Trophoblast cell (in vitro differentiated cells and primary cell): Measurements from ENCODE around the gene PRIM2.
A peak's percentile ranks its signal among the peaks of the same experiment; 100 is the strongest.
"Not testable (repeated sequence)": the region's sequence is repeated elsewhere in the genome, so short reads cannot be mapped to it uniquely, and the experiment has no call there.

Experiments used
- DNase-seq, 2 donors: peaks; one replicate each; pipeline ENCODE4 v3.0.0-alpha.2; 2016
- H2AFZ ChIP-seq: 2 replicates; pipeline ENCODE4 v1.6.1; 2013; ENCODE audit warnings: low read length, moderate library complexity, mild to moderate bottlenecking; ENCODE audit not compliant: insufficient read depth, poor library complexity
- H2AK5ac ChIP-seq: 2 replicates; pipeline ENCODE4 v1.6.1; 2013; ENCODE audit warnings: mild to moderate bottlenecking, low read length
- H2BK120ac ChIP-seq: 2 replicates; pipeline ENCODE4 v1.6.1; 2013; ENCODE audit warnings: low read length, mild to moderate bottlenecking, moderate library complexity; ENCODE audit not compliant: insufficient read depth, poor library complexity
- H2BK12ac ChIP-seq: 2 replicates; pipeline ENCODE4 v1.6.1; 2013; ENCODE audit warnings: mild to moderate bottlenecking, low read length, moderate library complexity
- H2BK5ac ChIP-seq: 2 replicates; pipeline ENCODE4 v1.6.1; 2013; ENCODE audit warnings: low read length, low read depth, moderate library complexity, mild to moderate bottlenecking; ENCODE audit not compliant: poor library complexity
- H3K14ac ChIP-seq: 2 replicates; pipeline ENCODE4 v1.6.1; 2013; ENCODE audit warnings: mild to moderate bottlenecking, low read length
- H3K18ac ChIP-seq: 2 replicates; pipeline ENCODE4 v1.6.1; 2013; ENCODE audit warnings: mild to moderate bottlenecking, low read length
- H3K23ac ChIP-seq: 2 replicates; pipeline ENCODE4 v1.6.1; 2013; ENCODE audit warnings: low read length
- H3K27ac ChIP-seq: 2 replicates; pipeline ENCODE4 v1.5.1; 2013; ENCODE audit warnings: low read depth, mild to moderate bottlenecking, inconsistent platforms, low read length, moderate library complexity
- H3K27me3 ChIP-seq: 2 replicates; pipeline ENCODE4 v1.6.1; 2013; ENCODE audit warnings: inconsistent platforms, mild to moderate bottlenecking, low read length, moderate library complexity; ENCODE audit not compliant: insufficient read depth
- H3K36me3 ChIP-seq, 2 experiments: 1 replicate in 1 of 2; 2 replicates in 1 of 2; pipeline ENCODE4 v1.6.1; 2013; ENCODE audit warnings: low read length in 2 of 2, mild to moderate bottlenecking in 2 of 2, moderate library complexity in 1 of 2; ENCODE audit not compliant: insufficient read depth in 2 of 2, control insufficient read depth in 1 of 2
- H3K4ac ChIP-seq: 2 replicates; pipeline ENCODE4 v1.6.1; 2013; ENCODE audit warnings: low read depth, mild to moderate bottlenecking, low read length, moderate library complexity
- H3K4me1 ChIP-seq, 2 experiments: 1 replicate in 1 of 2; 2 replicates in 1 of 2; pipeline ENCODE4 v1.6.1; 2013; ENCODE audit warnings: low read length in 2 of 2, mild to moderate bottlenecking in 2 of 2, moderate library complexity in 1 of 2; ENCODE audit not compliant: insufficient read depth in 2 of 2, control insufficient read depth in 1 of 2
- H3K4me2 ChIP-seq: 2 replicates; pipeline ENCODE4 v1.6.1; 2013; ENCODE audit warnings: inconsistent platforms, mild to moderate bottlenecking, low read length, moderate library complexity
- H3K4me3 ChIP-seq: 2 replicates; pipeline ENCODE4 v1.5.1; 2013; ENCODE audit warnings: mild to moderate bottlenecking, low read depth, low read length, inconsistent platforms
- H3K79me1 ChIP-seq: one replicate; pipeline ENCODE4 v1.6.1; 2013; ENCODE audit warnings: low read length
- H3K79me2 ChIP-seq: 2 replicates; pipeline ENCODE4 v1.6.1; 2013; ENCODE audit warnings: low read length, mild to moderate bottlenecking; ENCODE audit not compliant: control insufficient read depth, insufficient read depth, poor library complexity
- H3K9ac ChIP-seq: 2 replicates; pipeline ENCODE4 v1.6.1; 2013; ENCODE audit warnings: mild to moderate bottlenecking, low read length
- H3K9me3 ChIP-seq: 2 replicates; pipeline ENCODE4 v1.6.1; 2013; ENCODE audit warnings: low read depth, mild to moderate bottlenecking, control low read depth, inconsistent platforms, low read length; ENCODE audit not compliant: insufficient read depth
- H4K12ac ChIP-seq: 2 replicates; pipeline ENCODE4 v1.6.1; 2013; ENCODE audit warnings: low read depth, mild to moderate bottlenecking, low read length, moderate library complexity
- H4K8ac ChIP-seq: 2 replicates; pipeline ENCODE4 v1.6.1; 2013; ENCODE audit warnings: low read depth, mild to moderate bottlenecking, low read length, moderate library complexity
- H4K91ac ChIP-seq: one replicate; pipeline ENCODE4 v1.6.1; 2013; ENCODE audit warnings: low read depth, mild to moderate bottlenecking, low read length, moderate library complexity
- WGBS: extraction: QIAGEN DNeasy Blood & Tissue Kit; methylation state at CpG from one replicate; pipeline ENCODE4 v1.1.7; 2013; ENCODE audit warnings: missing lambda C conversion rate; ENCODE audit not compliant: insufficient read length, insufficient coverage; ENCODE audit errors: extremely low coverage; 5-methylcytosine and 5-hydroxymethylcytosine counted together

PRIM2 gene

DNA sequence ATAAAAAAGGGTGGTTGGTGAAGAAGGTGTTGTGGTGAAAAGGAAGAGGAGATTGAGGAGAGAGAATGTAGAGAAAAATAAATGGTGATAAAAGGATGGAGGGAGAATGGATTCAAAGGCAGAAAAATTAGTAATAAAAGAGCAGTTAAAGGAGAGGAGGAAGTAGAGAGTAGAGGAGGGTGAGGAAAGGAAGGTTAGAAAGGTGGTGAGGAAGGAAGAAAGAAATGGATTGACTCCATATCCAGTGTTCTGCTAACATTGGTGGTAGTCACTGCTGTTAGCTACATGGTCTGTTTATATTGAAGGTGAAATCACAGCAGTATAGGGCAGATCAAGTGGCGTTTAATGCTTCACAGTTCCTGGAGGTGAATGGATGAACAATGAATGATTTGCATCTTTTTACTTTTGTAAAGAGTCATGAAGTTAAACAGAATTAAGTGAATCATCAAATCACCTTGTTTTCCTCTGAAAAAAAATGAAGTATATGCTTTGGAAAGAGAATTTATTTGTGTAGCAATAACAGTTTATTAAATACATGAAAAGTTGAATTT, 154.0 kb downstream of the PRIM2 start:
- not testable (repeated sequence) for H3K27me3 ChIP-seq, H2BK120ac ChIP-seq, H3K27ac ChIP-seq, H3K79me2 ChIP-seq, H3K9me3 ChIP-seq, H4K12ac ChIP-seq, H3K4me1 ChIP-seq, H2AK5ac ChIP-seq, H4K91ac ChIP-seq, DNase-seq, H4K8ac ChIP-seq, H3K9ac ChIP-seq, H2BK5ac ChIP-seq, H3K79me1 ChIP-seq, H2BK12ac ChIP-seq, H3K4me2 ChIP-seq, H3K4me3 ChIP-seq, H2AFZ ChIP-seq, H3K4ac ChIP-seq, H3K18ac ChIP-seq, H3K14ac ChIP-seq, H3K36me3 ChIP-seq, H3K23ac ChIP-seq
- WGBS: no CpG with 5 or more reads among the region's 1 CpG

GRCh38 chr6:57472861-57473362, 155.5 kb downstream of the PRIM2 start:
- H3K79me1 ChIP-seq, DNase-seq, H3K23ac ChIP-seq, H3K18ac ChIP-seq, H3K27ac ChIP-seq, H3K14ac ChIP-seq, H2BK12ac ChIP-seq, H3K9ac ChIP-seq, H3K79me2 ChIP-seq, H4K8ac ChIP-seq, H4K91ac ChIP-seq, H2AFZ ChIP-seq, H3K4me3 ChIP-seq, H3K9me3 ChIP-seq, H4K12ac ChIP-seq, H2BK5ac ChIP-seq, H2AK5ac ChIP-seq, H3K4ac ChIP-seq, H3K36me3 ChIP-seq, H3K4me2 ChIP-seq, H2BK120ac ChIP-seq, H3K4me1 ChIP-seq, H3K27me3 ChIP-seq: not testable (repeated sequence)
- no CpG with 5 or more reads among the region's 3 CpGs for WGBS

DNA sequence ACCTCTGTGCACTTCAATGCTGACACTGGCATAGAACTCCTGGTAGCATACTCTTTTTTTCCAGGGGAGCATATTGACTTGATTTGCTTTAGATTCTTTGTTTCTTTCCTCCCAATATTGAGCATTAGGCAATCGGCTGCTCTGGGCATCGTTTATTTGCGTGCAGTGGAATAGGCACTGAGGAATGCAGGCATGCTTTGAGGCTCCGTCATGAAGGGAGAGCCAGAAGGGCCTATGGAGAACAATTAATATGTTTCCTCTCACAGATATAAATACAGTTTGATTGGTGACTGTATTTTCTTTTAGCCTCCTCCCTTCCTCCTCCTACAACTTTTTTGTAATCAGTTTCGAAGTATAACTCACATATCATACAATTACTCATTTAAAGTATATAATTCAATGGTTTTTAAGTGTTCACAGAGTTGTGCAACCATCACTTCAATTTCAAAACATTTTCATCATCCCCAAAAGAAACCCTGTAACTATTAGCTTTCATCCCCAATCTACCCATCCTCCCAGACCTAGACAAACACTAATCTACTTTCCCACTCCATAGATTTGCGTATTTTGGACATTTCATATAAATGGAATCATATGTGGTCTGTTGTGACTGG, 157.5 kb downstream of the PRIM2 start:
- not testable (repeated sequence) for H2BK12ac ChIP-seq, H4K8ac ChIP-seq, H3K9ac ChIP-seq, H2BK120ac ChIP-seq, H2AK5ac ChIP-seq, H3K4me2 ChIP-seq, H3K36me3 ChIP-seq, H3K79me1 ChIP-seq, H3K79me2 ChIP-seq, H3K18ac ChIP-seq, H3K27me3 ChIP-seq, H3K23ac ChIP-seq, H3K4ac ChIP-seq, H3K27ac ChIP-seq, H3K4me1 ChIP-seq, H4K12ac ChIP-seq, H3K9me3 ChIP-seq, H4K91ac ChIP-seq, H3K4me3 ChIP-seq, DNase-seq, H3K14ac ChIP-seq, H2AFZ ChIP-seq, H2BK5ac ChIP-seq
- no CpG with 5 or more reads among the region's 6 CpGs for WGBS

DNA sequence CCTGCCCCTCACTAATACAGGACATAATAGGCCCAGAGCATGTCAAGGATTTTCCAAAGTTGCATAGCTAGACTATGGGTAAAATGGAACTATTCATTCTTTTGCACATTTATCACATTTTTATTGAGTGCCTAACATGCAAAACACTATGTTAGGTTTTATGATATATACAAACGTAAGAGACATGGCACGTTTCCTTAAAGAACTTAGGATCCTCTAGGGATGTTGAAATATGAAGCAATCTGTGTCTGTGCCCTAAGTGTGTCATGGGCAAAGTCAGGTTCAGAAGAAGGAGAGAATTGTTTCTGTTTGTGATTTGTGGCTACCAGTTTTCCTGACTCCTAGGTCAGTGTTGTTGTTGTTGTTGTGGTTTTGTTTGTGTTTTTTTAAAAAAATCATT, 158.2 kb downstream of the PRIM2 start:
- peak in 1 of 2 donors; percentile 7 for DNase-seq
- H3K9me3 ChIP-seq, H3K18ac ChIP-seq, H2BK120ac ChIP-seq, H4K8ac ChIP-seq, H3K4me3 ChIP-seq, H4K91ac ChIP-seq, H4K12ac ChIP-seq, H3K9ac ChIP-seq, H3K79me2 ChIP-seq, H2AFZ ChIP-seq, H3K79me1 ChIP-seq, H2AK5ac ChIP-seq, H3K4me1 ChIP-seq, H3K27me3 ChIP-seq, H3K4ac ChIP-seq, H3K27ac ChIP-seq, H3K4me2 ChIP-seq, H3K23ac ChIP-seq, H2BK5ac ChIP-seq, H2BK12ac ChIP-seq, H3K14ac ChIP-seq, H3K36me3 ChIP-seq: not testable (repeated sequence)
- no CpG with 5 or more reads among the region's 2 CpGs for WGBS
